ACC112 (cell line): ENCODE data around the gene CTNNBL1.

ENCODE experiments used
- H2AFZ ChIP-seq: fragments of 200-600 bp; sonication (generic); one replicate; pipeline ENCODE4 v1.6.0; 2017; ENCODE audit warnings: antibody characterized with exemption, low read length; ENCODE audit not compliant: unreplicated experiment
- H3K27ac ChIP-seq: fragments of 200-600 bp; sonication (generic); 2 replicates; pipeline ENCODE4 v1.5.1; 2014; ENCODE audit warnings: low read depth, mild to moderate bottlenecking, antibody characterized with exemption, low read length, moderate library complexity
- H3K27me3 ChIP-seq: fragments of 200-600 bp; sonication (generic); 2 replicates; pipeline ENCODE4 v1.6.1; 2014; ENCODE audit warnings: mild to moderate bottlenecking, antibody characterized with exemption, low read length, moderate library complexity, mixed read lengths; ENCODE audit not compliant: insufficient read depth
- H3K36me3 ChIP-seq: fragments of 200-600 bp; sonication (generic); 2 replicates; pipeline ENCODE4 v1.6.1; 2016; ENCODE audit warnings: mild to moderate bottlenecking, antibody characterized with exemption, low read length, moderate library complexity, mixed read lengths; ENCODE audit not compliant: insufficient read depth
- H3K4me1 ChIP-seq: fragments of 200-600 bp; sonication (generic); one replicate; pipeline ENCODE4 v1.6.1; 2016; ENCODE audit warnings: low read length, mixed read lengths; ENCODE audit not compliant: insufficient read depth, unreplicated experiment, control insufficient read depth
- H3K4me3 ChIP-seq: fragments of 200-600 bp; sonication (generic); 2 replicates; pipeline ENCODE4 v1.5.1; 2014; ENCODE audit warnings: mild to moderate bottlenecking, low read depth, low read length
- H3K79me2 ChIP-seq: fragments of 200-600 bp; sonication (generic); one replicate; pipeline ENCODE4 v1.6.0; 2016; ENCODE audit warnings: low read length; ENCODE audit not compliant: control insufficient read depth, unreplicated experiment, insufficient read depth

Gene CTNNBL1

DNA sequence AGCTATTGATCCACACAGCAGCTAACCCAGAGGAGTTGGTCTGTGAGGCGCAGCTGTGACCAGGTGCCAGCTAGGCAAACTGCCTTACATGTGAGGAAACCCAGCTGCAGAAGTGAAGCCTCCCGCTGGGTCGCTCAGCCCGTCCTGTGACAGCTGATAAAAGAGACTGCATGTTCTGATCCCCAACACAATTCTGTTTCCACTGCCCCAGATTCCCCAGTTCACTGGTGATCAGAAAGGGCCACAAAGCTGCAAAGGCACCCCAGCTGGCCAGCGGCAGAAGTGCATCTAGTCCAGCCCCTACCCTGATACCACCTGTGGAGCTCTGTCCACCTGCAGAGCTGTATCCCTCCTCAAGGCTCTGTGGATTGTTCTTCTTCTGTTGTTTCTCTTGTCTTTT lies 64.5 kb downstream of the CTNNBL1 start:
- H3K4me1 ChIP-seq: no peaks in the 10 kb centered on the region
- no peak overlapping the region for H3K27ac ChIP-seq
- no peak overlapping the region for H3K4me3 ChIP-seq
- H2AFZ ChIP-seq: no peak overlapping the region
- H3K27me3 ChIP-seq: no peaks in the 10 kb centered on the region
- H3K79me2 ChIP-seq: no peaks in the 10 kb centered on the region
- H3K36me3 ChIP-seq: 0 out of 2 replicates have a peak, but pooled peaks cover 3% of the 10 kb centered on the region

DNA sequence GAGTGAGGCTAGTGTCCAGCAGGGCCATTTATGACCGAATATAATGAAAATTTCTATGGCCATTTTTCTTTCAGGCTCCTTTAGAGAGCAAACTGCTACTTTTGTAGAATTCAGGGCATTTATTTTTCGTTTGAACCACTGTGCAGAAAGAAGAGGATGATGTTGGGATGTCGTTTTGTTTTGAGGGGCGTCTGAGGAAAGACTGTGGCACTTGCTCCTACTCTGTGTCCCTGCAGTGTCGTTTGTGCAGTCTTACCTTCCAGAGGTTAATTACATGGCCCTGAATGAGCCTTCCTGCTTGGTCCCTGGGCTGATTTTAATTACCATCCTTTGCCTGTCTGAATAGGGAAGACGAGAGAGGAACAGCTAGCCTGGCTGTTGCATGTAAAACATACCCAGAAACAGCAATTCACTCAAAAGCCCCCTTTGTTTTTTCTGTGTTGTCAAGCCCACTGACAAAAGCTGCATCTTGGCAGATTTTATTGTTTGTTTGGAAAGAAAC lies 65.3 kb downstream of the CTNNBL1 start:
- Histone ChIP-seq H2AFZ (no peak overlapping the region), H3K4me1 (no peaks in the 10 kb centered on the region), H3K27me3 (no peaks in the 10 kb centered on the region), H3K4me3 (no peak overlapping the region), H3K27ac (no peak overlapping the region), H3K36me3 (0 out of 2 replicates have a peak, but pooled peaks cover 3% of the 10 kb centered on the region), H3K79me2 (no peaks in the 10 kb centered on the region)

DNA sequence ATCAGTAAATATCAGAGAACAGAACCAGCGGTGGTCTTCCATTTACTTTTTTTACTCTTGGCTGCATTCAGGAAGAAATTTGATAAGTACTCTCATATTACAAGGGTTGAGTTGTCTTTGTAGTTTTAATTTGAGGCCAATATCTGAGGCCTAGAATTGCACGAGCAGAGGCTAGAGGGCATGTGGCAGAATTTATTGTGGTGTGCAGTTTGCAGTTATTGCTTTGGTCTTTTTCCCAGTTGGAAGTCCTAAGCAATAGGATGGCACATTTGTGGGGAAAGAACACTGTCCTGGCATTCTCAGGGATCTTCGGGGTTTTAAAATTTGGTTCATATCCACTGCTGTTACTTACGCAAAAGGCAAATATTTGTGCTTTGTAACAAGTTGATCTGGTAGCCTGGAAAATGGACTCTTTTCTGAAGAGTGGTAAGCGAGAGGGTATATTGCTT lies 66.0 kb downstream of the CTNNBL1 start:
- H2AFZ ChIP-seq: no peak overlapping the region
- no peaks in the 10 kb centered on the region for H3K27me3 ChIP-seq
- H3K79me2 ChIP-seq: no peaks in the 10 kb centered on the region
- H3K36me3 ChIP-seq: 0 out of 2 replicates have a peak, but pooled peaks cover 3% of the 10 kb centered on the region
- no peak overlapping the region for H3K4me3 ChIP-seq
- H3K4me1 ChIP-seq: no peaks in the 10 kb centered on the region
- no peak overlapping the region for H3K27ac ChIP-seq

DNA sequence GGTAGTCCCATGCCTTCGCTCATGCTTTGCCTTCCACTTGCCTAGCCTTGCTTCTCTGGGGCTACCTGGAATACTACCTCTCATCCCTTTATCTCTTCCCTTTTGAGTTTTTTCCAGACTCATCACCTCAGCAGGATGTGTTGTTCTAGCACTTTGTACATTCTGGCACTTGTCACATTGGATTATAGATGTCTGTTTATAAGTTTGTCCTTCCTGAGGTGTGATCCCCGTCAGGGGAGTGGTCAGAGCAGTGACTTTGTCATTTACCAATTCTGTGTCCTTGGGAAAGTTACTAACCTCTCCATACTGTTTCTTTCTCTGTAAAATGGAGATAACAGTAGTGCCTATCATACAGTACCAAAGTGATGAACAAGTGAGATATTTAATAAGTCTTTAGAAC lies 66.5 kb downstream of the CTNNBL1 start:
- H3K27me3 ChIP-seq: no peaks in the 10 kb centered on the region
- no peaks in the 10 kb centered on the region for H3K79me2 ChIP-seq
- no peak overlapping the region for H3K27ac ChIP-seq
- 0 out of 2 replicates have a peak, but pooled peaks cover 3% of the 10 kb centered on the region for H3K36me3 ChIP-seq
- no peaks in the 10 kb centered on the region for H3K4me1 ChIP-seq
- no peak overlapping the region for H3K4me3 ChIP-seq
- no peak overlapping the region for H2AFZ ChIP-seq

DNA sequence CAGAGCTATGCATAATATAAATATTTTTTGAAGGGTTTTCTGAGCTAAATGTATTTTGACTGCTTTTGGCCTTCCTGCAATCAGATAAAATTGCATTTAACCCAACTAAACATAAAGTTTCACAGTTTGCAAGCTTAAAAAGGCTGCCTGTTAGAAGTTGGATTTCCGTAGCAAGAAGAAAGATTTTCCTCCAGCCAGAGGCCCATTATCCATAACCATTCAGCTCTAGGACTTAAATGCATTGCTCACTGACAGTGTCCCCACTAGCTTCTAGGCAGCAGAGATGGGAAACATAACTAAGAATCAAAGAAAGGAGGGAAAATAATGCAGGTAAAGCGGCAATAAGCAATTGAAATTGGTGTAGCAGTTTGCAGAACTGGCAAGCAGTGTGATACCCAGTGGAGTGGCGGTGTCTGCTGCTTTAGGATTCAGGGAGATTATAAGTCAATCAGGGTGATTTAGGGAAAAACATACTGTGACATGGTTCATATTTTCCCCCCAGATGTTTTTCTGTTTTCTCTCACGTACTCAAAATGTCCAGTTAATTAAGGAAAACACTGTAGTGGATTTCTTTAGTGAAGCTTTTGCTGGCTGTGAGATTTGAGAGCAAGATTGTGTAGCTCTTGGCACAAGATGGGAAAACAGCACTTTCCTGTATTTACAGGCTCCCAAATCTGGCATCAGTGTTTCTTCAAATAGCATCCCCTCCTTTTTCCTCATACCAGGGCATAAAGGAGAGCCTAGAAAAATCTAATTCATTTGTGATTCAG lies 69.1 kb downstream of the CTNNBL1 start:
- H3K36me3 ChIP-seq: no peaks in the 10 kb centered on the region
- H2AFZ ChIP-seq: no peak overlapping the region
- no peak overlapping the region for H3K4me3 ChIP-seq
- H3K27me3 ChIP-seq: no peaks in the 10 kb centered on the region
- no peaks in the 10 kb centered on the region for H3K79me2 ChIP-seq
- no peaks in the 10 kb centered on the region for H3K4me1 ChIP-seq
- no peak overlapping the region for H3K27ac ChIP-seq

DNA sequence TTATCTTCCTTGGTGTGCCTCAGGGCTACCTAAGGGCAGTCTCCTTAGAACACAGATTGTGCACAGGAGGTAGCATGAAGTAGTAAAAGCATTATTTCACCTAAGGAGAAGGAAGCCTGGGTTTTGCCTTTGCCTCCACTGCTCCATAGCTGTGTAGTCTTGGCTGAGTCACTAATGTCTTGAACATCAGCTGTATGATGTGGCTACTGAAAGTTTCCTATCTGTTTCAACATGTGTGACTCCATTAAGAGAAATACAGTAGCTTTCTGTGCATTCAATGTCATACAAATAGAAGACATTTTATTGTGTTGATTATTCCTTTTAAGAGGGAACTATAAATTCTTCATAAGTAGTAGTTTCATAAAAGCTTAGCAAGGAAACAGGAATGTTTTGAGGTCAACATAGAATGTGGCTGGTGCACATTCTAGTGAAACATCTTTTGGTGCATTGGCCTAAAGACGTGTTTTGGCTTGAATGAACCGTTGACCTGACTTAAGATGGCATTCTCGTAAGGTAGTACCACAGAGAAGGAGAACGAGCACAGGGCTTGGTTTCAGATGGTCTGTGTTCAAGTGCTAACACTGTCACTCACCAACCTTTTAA lies 70.6 kb downstream of the CTNNBL1 start:
- Histone ChIP-seq H2AFZ (no peak overlapping the region), H3K27ac (no peak overlapping the region), H3K79me2 (no peaks in the 10 kb centered on the region), H3K36me3 (no peaks in the 10 kb centered on the region), H3K27me3 (no peaks in the 10 kb centered on the region), H3K4me3 (no peak overlapping the region), H3K4me1 (no peaks in the 10 kb centered on the region)

DNA sequence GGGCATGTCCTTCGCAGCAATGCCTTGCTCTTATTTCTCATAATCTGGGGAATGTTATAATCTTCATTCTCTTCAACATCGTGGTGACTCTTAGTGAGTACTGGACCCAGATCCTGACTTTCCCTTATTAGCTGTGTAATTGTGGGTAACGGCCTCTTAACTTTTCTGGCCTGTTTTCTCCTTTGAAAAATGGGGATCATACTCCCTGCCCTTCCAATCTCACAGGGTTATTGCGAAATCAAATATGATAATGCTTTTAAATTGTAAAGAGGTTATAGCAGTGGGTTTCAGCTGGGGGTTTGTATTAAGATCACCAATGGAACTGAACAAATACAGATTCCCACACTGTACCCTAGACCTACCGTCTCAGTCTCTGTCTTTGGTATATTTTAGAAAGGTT lies 77.1 kb downstream of the CTNNBL1 start:
- no peak overlapping the region for H3K4me3 ChIP-seq
- no peaks in the 10 kb centered on the region for H3K27me3 ChIP-seq
- H2AFZ ChIP-seq: no peak overlapping the region
- H3K36me3 ChIP-seq: no peaks in the 10 kb centered on the region
- H3K4me1 ChIP-seq: no peaks in the 10 kb centered on the region
- no peaks in the 10 kb centered on the region for H3K79me2 ChIP-seq
- no peak overlapping the region for H3K27ac ChIP-seq

DNA sequence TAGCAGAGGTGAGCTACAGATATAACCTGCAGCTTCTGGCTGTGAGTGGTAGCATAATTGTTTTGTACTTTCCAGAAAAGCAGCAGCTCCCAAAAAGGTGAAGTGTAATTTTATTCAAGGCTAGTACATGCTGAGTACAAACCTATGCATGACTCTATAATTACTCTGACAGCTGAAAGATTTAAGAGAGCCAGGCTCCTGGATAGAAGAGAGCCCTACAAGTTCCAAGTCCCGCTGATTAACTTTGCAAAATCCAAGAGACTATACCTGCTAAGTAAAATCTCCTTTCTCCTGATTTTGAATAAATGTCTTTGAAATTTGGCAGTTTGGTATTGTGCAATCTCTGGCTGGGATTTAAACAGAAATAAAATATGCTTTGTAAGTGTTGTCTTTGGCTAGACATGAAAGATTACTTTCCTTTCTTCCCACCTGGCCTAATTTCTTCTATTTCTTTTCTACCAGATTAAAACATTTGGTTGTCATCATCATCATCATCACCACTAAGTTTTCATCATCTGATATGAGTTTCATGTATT lies 79.5 kb downstream of the CTNNBL1 start:
- Histone ChIP-seq H3K4me3 (no peak overlapping the region), H3K4me1 (no peaks in the 10 kb centered on the region), H3K36me3 (no peaks in the 10 kb centered on the region), H3K27me3 (no peaks in the 10 kb centered on the region), H3K79me2 (no peaks in the 10 kb centered on the region), H3K27ac (no peak overlapping the region), H2AFZ (no peak overlapping the region)

DNA sequence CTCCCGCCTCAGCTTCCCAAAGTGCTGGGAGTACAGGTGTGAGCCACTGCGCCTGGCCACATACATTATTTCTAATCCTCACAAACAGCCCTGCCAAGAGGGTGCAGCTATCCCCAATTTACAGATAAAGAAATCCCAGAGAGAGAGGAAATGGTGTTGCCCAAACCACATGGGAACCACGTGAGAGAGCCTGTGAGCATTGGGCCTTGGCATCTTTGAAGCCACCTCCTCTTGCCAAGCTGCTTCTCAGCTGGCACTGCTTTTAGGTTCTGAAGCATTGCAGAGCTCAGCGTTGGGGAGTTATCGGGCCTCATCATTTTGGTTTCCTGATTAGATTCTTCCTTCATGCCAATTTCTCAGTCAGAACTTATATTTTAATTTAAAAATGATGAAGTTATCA lies 80.3 kb downstream of the CTNNBL1 start:
- Histone ChIP-seq H3K27ac (no peak overlapping the region), H3K4me3 (no peak overlapping the region), H3K36me3 (0 out of 2 replicates have a peak, but pooled peaks cover under 1% of the 10 kb centered on the region), H2AFZ (no peak overlapping the region), H3K79me2 (no peaks in the 10 kb centered on the region), H3K4me1 (no peaks in the 10 kb centered on the region), H3K27me3 (no peaks in the 10 kb centered on the region)

DNA sequence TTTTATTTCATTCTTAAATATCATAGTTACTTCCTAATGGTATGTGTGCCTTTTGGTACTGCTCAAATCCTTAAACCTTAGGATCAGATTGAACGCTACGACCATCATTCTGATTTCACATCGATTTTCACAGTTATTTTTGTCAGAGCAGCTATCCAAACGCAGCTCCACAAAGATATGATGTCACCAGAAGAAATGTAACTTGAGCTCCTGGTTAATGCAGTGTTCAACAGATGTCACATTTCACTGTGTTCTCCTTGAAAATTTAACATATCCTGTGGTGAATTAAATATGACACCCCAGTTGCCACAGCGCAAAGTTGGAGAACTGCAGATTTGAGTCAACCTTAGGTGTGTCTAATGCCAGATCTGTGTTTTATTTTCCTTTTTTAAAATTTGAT lies 81.4 kb downstream of the CTNNBL1 start:
- H3K27me3 ChIP-seq: no peaks in the 10 kb centered on the region
- H3K79me2 ChIP-seq: no peaks in the 10 kb centered on the region
- no peak overlapping the region for H2AFZ ChIP-seq
- H3K4me3 ChIP-seq: no peak overlapping the region
- H3K36me3 ChIP-seq: 0 out of 2 replicates have a peak, but pooled peaks cover 7% of the 10 kb centered on the region
- no peak overlapping the region for H3K27ac ChIP-seq
- no peaks in the 10 kb centered on the region for H3K4me1 ChIP-seq
